Activated CD4-positive, alpha-beta T cell treated with anti-CD3 and anti-CD28 coated beads for 36 hours (primary cell): ENCODE measurements around the gene WDR73. TPM values are rescaled to one million over a fixed set of nuclear protein-coding genes. Genes with fewer than 3 reads are reported as not detected.

ENCODE experiments used
- ATAC-seq: fragments of 200-7000 bp; cut with Tn5 transposase; one replicate; pipeline ENCODE4 v1.10.0; 2021; ENCODE audit warnings: mild to moderate bottlenecking, moderate library complexity
- CTCF ChIA-PET: fragments of 350-600 bp; sonication (Branson Sonifier 250); formaldehyde crosslinking; loops from one replicate; lab custom pipeline; 2021; ENCODE audit warnings: antibody characterized with exemption; lab: Charles Lee
- POLR2A ChIA-PET: fragments of 350-600 bp; sonication (Branson Sonifier 250); formaldehyde crosslinking; loops from one replicate; lab custom pipeline; 2021; ENCODE audit warnings: antibody characterized with exemption, inconsistent platforms; lab: Charles Lee
- DNase-seq: peaks from one replicate; pipeline ENCODE4 v3.0.0-alpha.2; 2020
- H3K27ac Mint-ChIP-seq: one replicate; pipeline ENCODE4 v1.8.0; 2021; ENCODE audit warnings: mixed read lengths
- H3K27me3 Mint-ChIP-seq: one replicate; pipeline ENCODE4 v1.8.0; 2021; ENCODE audit warnings: mixed read lengths
- H3K36me3 Mint-ChIP-seq: one replicate; pipeline ENCODE4 v1.8.0; 2021; ENCODE audit warnings: low read depth, mixed read lengths
- H3K4me1 Mint-ChIP-seq: one replicate; pipeline ENCODE4 v1.8.0; 2021; ENCODE audit warnings: mixed read lengths
- H3K4me3 Mint-ChIP-seq: one replicate; pipeline ENCODE4 v1.8.0; 2021; ENCODE audit warnings: mild to moderate bottlenecking, moderate library complexity, mixed read lengths
- H3K9me3 Mint-ChIP-seq: one replicate; pipeline ENCODE4 v1.8.0; 2021; ENCODE audit warnings: low read depth, mixed read lengths
- intact Hi-C, 2 experiments: fragments of 100-400 bp; cut with DNase I in 1 of 2; cut with micrococcal nuclease in 1 of 2; formaldehyde crosslinking; loops; one replicate each; pipeline versions ENCODE4 v1.14.2 to v1.15.1; 2022 to 2024; cut with DNase I, micrococcal nuclease
- total RNA-seq, 2 experiments: library from RNA; stranded (reverse); gene quantifications; one replicate each; pipeline ENCODE4 v1.2.3, GENCODE V29; 2021

WDR73 gene
- total RNA-seq, 2 experiments from 2014 or later = 12.4 to 13.3 TPM

DNA sequence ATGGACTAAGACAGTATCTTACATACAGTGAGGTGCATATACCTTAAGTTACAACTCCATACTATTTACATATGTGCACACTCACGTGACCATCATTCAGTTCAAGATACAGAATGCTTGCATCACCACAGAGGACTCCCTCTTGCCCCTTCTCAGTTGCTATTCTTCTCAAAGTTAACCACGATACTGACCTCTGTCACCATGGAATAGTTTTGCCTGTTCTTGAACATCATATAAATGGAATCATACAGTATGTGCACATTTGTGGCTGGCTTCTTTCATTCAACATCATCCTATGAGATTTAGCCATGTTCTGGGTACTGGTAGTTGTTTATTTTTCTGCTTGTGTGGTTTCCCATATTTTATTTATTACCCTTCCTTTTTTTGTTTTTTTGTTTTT is 63.7 kb downstream of the WDR73 start:
- Mint-ChIP-seq H3K9me3 (no peaks in the 10 kb centered on the region), H3K4me3 (no peak overlapping the region), H3K36me3 (no peaks in the 10 kb centered on the region), H3K4me1 (peaks cover 8% of the 10 kb centered on the region), H3K27me3 (no peaks in the 10 kb centered on the region), H3K27ac (no peak overlapping the region)
- DNase-seq (no peak), ATAC-seq (no peak)
- intact Hi-C loops = no loop called here
- POLR2A ChIA-PET = no interaction called here
- CTCF ChIA-PET = interaction anchor here (0.8 to 3.2 kb wide), 4 partner anchors 9 to 338 kb away, joined by 3 to 17 read pairs (median 4); partner anchors contain the start of gene ZSCAN2

Other genes with a start within 250 kb of the WDR73 start
- 1 to 10 TPM; 5.1 to 5.4 TPM for gene ZSCAN2, start 53.3 kb downstream of the WDR73 start, total RNA-seq
- 1 to 10 TPM; 2.7 to 4.0 TPM for gene NMB, start 3.9 kb upstream of the WDR73 start, total RNA-seq
- gene SEC11A, start 61.9 kb upstream of the WDR73 start, total RNA-seq = 100 to 1,000 TPM in 1 of 2 experiments, 10 to 100 TPM in 1; 66.6 to 111 TPM
- gene ZNF592, start 94.3 kb upstream of the WDR73 start, total RNA-seq = 10 to 100 TPM; 25.5 to 30.8 TPM
- gene ALPK3, start 163.1 kb upstream of the WDR73 start, total RNA-seq = under 1 TPM; 0.05 TPM
- gene SLC28A1, start 230.4 kb upstream of the WDR73 start, total RNA-seq = not detected